ENCODE data around the gene CYFIP2. TPM values are rescaled to one million over a fixed set of nuclear protein-coding genes. Genes with fewer than 3 reads are reported as not detected.

CYFIP2 gene
- total and polyA plus RNA-seq, 4 donors: 24.9 to 46.3 (median 37.0) TPM

DNA sequence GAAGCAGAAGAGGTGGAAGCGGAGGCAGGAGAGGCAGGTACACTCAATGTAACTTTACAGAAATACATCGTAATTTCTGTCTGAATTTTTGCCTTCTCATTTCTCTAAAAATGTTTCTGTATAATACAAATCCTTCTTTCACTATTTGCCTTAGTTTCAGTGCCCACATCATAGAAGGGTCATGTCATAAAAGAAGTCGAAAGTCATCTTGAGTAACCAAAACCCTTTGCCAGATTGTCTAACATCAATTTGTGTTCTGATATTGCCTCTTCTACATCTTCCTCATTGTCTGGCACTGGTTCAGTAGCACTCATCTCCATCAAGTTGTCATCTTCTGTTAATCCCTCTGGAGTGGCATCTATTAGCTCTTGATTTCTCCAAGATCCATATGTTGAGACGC lies 6.2 kb upstream of the CYFIP2 start:
- Histone ChIP-seq H3K27me3 (ENCODE audit: control insufficient read depth in 3 of 3, insufficient read depth in 3 of 3, low read length in 2 of 3) (peaks cover 0 to 4% (median 0%) of the 10 kb centered on the region in 3 donors), H3K36me3 (ENCODE audit: control insufficient read depth in 4 of 4, insufficient read depth in 4 of 4, low read length in 4 of 4) (no peaks in the 10 kb centered on the region), H3K9ac (ENCODE audit: insufficient read depth in 1 of 2, low read length in 2 of 2) (no peak overlapping the region), H3K9me3 (ENCODE audit: control insufficient read depth in 4 of 4, insufficient read depth in 3 of 4, low read length in 3 of 4) (no peaks in the 10 kb centered on the region), H3K27ac (ENCODE audit: low read depth in 1 of 2, low read length in 1 of 2) (no peak overlapping the region), H3K4me1 (ENCODE audit: control insufficient read depth in 5 of 5, insufficient read depth in 5 of 5, low read length in 5 of 5) (no peaks in the 10 kb centered on the region), H3K4me3 (no peak overlapping the region)
- ATAC-seq (ENCODE audit: insufficient read depth, low FRiP score) (no peak), DNase-seq (no peak)
- WGBS, 2 donors: 90 to 92% methylated on average over 4 of the region's 4 CpGs
- TF ChIP-seq, protein P1, sequence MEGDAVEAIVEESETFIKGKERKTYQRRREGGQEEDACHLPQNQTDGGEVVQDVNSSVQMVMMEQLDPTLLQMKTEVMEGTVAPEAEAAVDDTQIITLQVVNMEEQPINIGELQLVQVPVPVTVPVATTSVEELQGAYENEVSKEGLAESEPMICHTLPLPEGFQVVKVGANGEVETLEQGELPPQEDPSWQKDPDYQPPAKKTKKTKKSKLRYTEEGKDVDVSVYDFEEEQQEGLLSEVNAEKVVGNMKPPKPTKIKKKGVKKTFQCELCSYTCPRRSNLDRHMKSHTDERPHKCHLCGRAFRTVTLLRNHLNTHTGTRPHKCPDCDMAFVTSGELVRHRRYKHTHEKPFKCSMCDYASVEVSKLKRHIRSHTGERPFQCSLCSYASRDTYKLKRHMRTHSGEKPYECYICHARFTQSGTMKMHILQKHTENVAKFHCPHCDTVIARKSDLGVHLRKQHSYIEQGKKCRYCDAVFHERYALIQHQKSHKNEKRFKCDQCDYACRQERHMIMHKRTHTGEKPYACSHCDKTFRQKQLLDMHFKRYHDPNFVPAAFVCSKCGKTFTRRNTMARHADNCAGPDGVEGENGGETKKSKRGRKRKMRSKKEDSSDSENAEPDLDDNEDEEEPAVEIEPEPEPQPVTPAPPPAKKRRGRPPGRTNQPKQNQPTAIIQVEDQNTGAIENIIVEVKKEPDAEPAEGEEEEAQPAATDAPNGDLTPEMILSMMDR (IDR thresholded peaks at IDR 0.05; ENCODE audit: control extremely low read depth, extremely low read depth): no peak

DNA sequence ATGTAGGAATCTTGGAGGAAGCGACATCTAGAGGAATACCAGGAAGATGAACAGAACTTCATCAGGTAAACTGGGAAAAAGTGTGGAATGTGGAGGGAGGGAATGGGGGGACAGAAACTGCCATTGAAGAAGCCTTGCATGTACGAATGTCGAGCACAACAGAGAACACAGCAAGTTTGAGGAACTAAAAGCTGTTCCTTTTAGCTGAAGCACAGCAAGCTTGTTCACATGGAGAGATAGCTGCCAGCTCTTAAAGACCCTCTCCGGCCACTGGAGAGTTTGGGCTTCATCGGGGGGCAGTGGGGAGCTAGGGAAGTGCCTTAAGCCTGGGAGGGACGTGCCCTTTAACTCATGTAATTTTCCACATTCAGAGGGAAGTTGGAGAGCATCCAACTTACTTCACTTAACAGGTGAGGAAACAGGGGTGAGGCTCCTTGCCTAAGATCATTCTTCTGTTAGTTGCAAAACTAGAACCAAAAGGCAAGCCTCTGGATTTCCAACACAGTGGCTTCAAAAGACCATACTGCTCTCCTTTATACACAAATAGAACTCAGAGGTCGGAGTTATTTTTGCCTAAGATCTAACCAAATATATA lies 2.3 kb upstream of the CYFIP2 start:
- Histone ChIP-seq H3K9me3 (ENCODE audit: control insufficient read depth in 4 of 4, insufficient read depth in 3 of 4, low read length in 3 of 4) (no peaks in the 10 kb centered on the region), H3K27ac (ENCODE audit: low read depth in 1 of 2, low read length in 1 of 2) (peak overlapping the region in 1 of 2 donors; percentile 10), H3K9ac (ENCODE audit: insufficient read depth in 1 of 2, low read length in 2 of 2) (no peak overlapping the region), H3K4me3 (no peak overlapping the region), H3K36me3 (ENCODE audit: control insufficient read depth in 4 of 4, insufficient read depth in 4 of 4, low read length in 4 of 4) (no peaks in the 10 kb centered on the region), H3K4me1 (ENCODE audit: control insufficient read depth in 5 of 5, insufficient read depth in 5 of 5, low read length in 5 of 5) (peaks cover 0 to 15% (median 7%) of the 10 kb centered on the region in 5 donors), H3K27me3 (ENCODE audit: control insufficient read depth in 3 of 3, insufficient read depth in 3 of 3, low read length in 2 of 3) (peaks cover 0 to 4% (median 3%) of the 10 kb centered on the region in 3 donors)
- TF ChIP-seq, protein P1 (IDR thresholded peaks at IDR 0.05; ENCODE audit: control extremely low read depth, extremely low read depth): no peak
- WGBS, 2 donors: 29 to 52% methylated on average over 7 of the region's 7 CpGs
- DNase-seq (peak in 1 of 3 donors; percentile 31), ATAC-seq (ENCODE audit: insufficient read depth, low FRiP score) (no peak)

DNA sequence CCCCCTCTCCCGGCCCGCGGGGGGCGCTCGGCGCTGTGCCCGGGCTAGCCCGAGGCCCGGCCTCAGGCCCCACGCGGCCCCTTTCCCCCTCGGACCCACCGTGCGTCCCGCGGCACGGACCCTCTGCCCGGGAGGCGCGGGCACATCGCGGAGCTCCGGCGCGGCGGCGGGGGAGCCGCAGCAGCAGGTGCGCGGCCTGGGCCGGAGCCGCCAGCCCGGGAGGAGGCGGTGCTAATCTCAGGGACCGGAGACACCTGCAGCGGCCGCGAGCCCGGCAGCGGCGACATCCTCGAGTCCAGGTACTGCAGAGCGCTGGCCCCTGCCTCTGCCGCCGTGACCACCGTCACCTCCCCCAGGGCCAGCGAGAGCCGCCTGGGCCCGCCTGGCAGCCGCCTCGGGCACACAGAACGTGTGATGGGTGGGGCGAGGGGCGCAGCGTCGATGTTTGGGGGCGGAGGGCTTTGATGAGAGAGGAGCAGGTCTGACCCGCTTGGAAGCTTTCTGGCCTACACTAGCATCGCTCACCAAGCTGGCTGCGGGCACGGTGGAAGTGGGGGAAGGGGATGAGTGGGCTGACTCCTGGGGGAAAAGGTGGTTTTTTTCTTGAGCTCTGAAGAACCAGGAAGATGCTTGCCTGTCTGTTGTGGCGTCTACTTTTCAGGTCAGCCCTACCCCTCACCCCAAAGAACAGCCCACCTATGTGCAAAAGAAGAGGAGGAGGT lies 524 bp downstream of the CYFIP2 start:
- TF ChIP-seq, protein P1 (IDR thresholded peaks at IDR 0.05; ENCODE audit: control extremely low read depth, extremely low read depth): no peak
- H3K9me3 ChIP-seq (ENCODE audit: control insufficient read depth in 4 of 4, insufficient read depth in 3 of 4, low read length in 3 of 4): no peaks in the 10 kb centered on the region
- H3K9ac ChIP-seq (ENCODE audit: insufficient read depth in 1 of 2, low read length in 2 of 2): peak overlapping the region; percentile 11 to 34
- peak overlapping the region; percentile 64 for H3K4me3 ChIP-seq
- peak; percentile 13 to 43 (median 29) for DNase-seq
- peak overlapping the region; percentile 67 to 76 for H3K27ac ChIP-seq (ENCODE audit: low read depth in 1 of 2, low read length in 1 of 2)
- H3K36me3 ChIP-seq (ENCODE audit: control insufficient read depth in 4 of 4, insufficient read depth in 4 of 4, low read length in 4 of 4): no peaks in the 10 kb centered on the region
- ATAC-seq (ENCODE audit: insufficient read depth, low FRiP score): peak; percentile 35
- peaks cover 0 to 3% (median 3%) of the 10 kb centered on the region in 3 donors for H3K27me3 ChIP-seq (ENCODE audit: control insufficient read depth in 3 of 3, insufficient read depth in 3 of 3, low read length in 2 of 3)
- peaks cover 2 to 15% (median 8%) of the 10 kb centered on the region in 5 donors for H3K4me1 ChIP-seq (ENCODE audit: control insufficient read depth in 5 of 5, insufficient read depth in 5 of 5, low read length in 5 of 5)
- 3 to 4% methylated on average over 45 to 62 of the region's 62 CpGs for WGBS, 2 donors

Data from lung (tissue), 12 donors.